HG02970 (cell line): ENCODE measurements around the gene ZNF333.
A peak's percentile ranks its signal among the peaks of the same experiment; 100 is the strongest.

Source experiments
- ATAC-seq: cut with Tn5 transposase; IDR thresholded peaks from one replicate; pipeline ENCODE4 v1.9.1; 2021; ENCODE audit warnings: mild to moderate bottlenecking, moderate library complexity, moderate number of reproducible peaks; ENCODE audit not compliant: unreplicated experiment, low FRiP score

Gene ZNF333

GRCh38 chr19:14689598-14690503 lies at the start of gene ZNF333:
TSS of gene ZNF333 (plus strand) at chr19:14690048. CDS start at chr19:14693492, 3,444 bp downstream.
- peak; percentile 91 for ATAC-seq

- ATAC-seq: no peak
Measured at GRCh38 chr19:14648506-14648905, 41.3 kb upstream of the ZNF333 start.

GRCh38 chr19:14649020-14649419 lies 40.8 kb upstream of the ZNF333 start:
- no peak for ATAC-seq

GRCh38 chr19:14650161-14650560 lies 39.7 kb upstream of the ZNF333 start:
- no peak for ATAC-seq

GRCh38 chr19:14654786-14655560 lies 34.9 kb upstream of the ZNF333 start:
- no peak for ATAC-seq

- no peak for ATAC-seq
Measured at GRCh38 chr19:14655726-14656125, 34.1 kb upstream of the ZNF333 start.

GRCh38 chr19:14659874-14660489 lies 29.9 kb upstream of the ZNF333 start:
- ATAC-seq: no peak

GRCh38 chr19:14661372-14661924 lies 28.4 kb upstream of the ZNF333 start:
- ATAC-seq: no peak

- ATAC-seq: no peak
Measured at GRCh38 chr19:14669940-14670339, 19.9 kb upstream of the ZNF333 start.

- ATAC-seq: no peak
Measured at GRCh38 chr19:14670408-14670807, 19.4 kb upstream of the ZNF333 start.

- no peak for ATAC-seq
Measured at GRCh38 chr19:14672188-14672872, 17.5 kb upstream of the ZNF333 start.

- ATAC-seq: no peak
Measured at GRCh38 chr19:14673088-14673487, 16.8 kb upstream of the ZNF333 start.

GRCh38 chr19:14674764-14675163 lies 15.1 kb upstream of the ZNF333 start, which contains the start of gene ADGRE3:
TSS of gene ADGRE3 (minus strand) at chr19:14674844. CDS start at chr19:14674770, 74 bp downstream.
- no peak for ATAC-seq

GRCh38 chr19:14676762-14677161 lies 13.1 kb upstream of the ZNF333 start:
- ATAC-seq: no peak

- no peak for ATAC-seq
Measured at GRCh38 chr19:14677464-14677863, 12.4 kb upstream of the ZNF333 start.

- no peak for ATAC-seq
Measured at GRCh38 chr19:14678199-14678598, 11.6 kb upstream of the ZNF333 start.

- no peak for ATAC-seq
Measured at GRCh38 chr19:14682084-14682483, 7.8 kb upstream of the ZNF333 start.

GRCh38 chr19:14683439-14683838 lies 6.4 kb upstream of the ZNF333 start:
- ATAC-seq: no peak

- ATAC-seq: no peak
Measured at GRCh38 chr19:14686411-14686810, 3.4 kb upstream of the ZNF333 start.

GRCh38 chr19:14694641-14695266 lies 4.9 kb downstream of the ZNF333 start:
- no peak for ATAC-seq
